Peyer's patch (tissue), 4 donors: Measurements from ENCODE around the gene PTPRA. TPM values are rescaled to one million over a fixed set of nuclear protein-coding genes. Genes with fewer than 3 reads are reported as not detected.

Experiments used
- DNase-seq, 3 donors: peaks; one replicate each; pipeline ENCODE4 v3.0.0-alpha.2; 2017 to 2019
- H3K27ac ChIP-seq, 4 donors: fragments of 200-600 bp; sonication (generic); one replicate each; pipeline ENCODE4 v1.5.1; 2016 to 2019
- H3K27me3 ChIP-seq, 2 donors: fragments of 200-600 bp; sonication (generic); one replicate each; pipeline ENCODE4 v1.5.1; 2019
- H3K36me3 ChIP-seq, 3 donors: fragments of 200-600 bp; sonication (generic); one replicate each; pipeline ENCODE4 v1.5.1; 2016 to 2019
- H3K4me1 ChIP-seq, 4 donors: fragments of 200-600 bp; sonication (generic); one replicate each; pipeline ENCODE4 v1.5.1; 2016 to 2019
- H3K4me3 ChIP-seq, 4 donors: fragments of 200-600 bp; sonication (generic); 1 replicate in 3 of 4; 2 replicates in 1 of 4; pipeline ENCODE4 v1.5.1; 2016 to 2019; ENCODE audit warnings: mild to moderate bottlenecking in 1 of 4
- H3K9me3 ChIP-seq, 4 donors: fragments of 200-600 bp; sonication (generic); one replicate each; pipeline ENCODE4 v1.5.1; 2016 to 2019; ENCODE audit warnings: mild to moderate bottlenecking in 1 of 4
- POLR2A ChIP-seq, 2 donors: fragments of 450-650 bp; IDR thresholded peaks; one replicate each; pipeline ENCODE4 v1.5.1; 2017; ENCODE audit warnings: antibody characterized with exemption in 2 of 2, mild to moderate bottlenecking in 2 of 2, moderate library complexity in 2 of 2
- total RNA-seq, 4 donors: library from RNA; depleted of rRNA; stranded (reverse); fragments of >200 nt; gene quantifications; one replicate each; pipeline ENCODE4 v1.1.0, GENCODE V29; 2016
- TF ChIP-seq, protein P1 (sequence below), 6 experiments: fragments of 450-650 bp in 4 of 6; fragments of 200-600 bp in 2 of 6; sonication (generic) in 1 of 6; IDR thresholded peaks; one replicate each; pipeline ENCODE4 v1.5.1; 2017 to 2019; ENCODE audit warnings: antibody characterized with exemption in 6 of 6, mild to moderate bottlenecking in 3 of 6, moderate library complexity in 1 of 6

PTPRA gene
- total RNA-seq, 4 donors from 2014 or later = 22.8 to 52.8 (median 36.5) TPM

DNA sequence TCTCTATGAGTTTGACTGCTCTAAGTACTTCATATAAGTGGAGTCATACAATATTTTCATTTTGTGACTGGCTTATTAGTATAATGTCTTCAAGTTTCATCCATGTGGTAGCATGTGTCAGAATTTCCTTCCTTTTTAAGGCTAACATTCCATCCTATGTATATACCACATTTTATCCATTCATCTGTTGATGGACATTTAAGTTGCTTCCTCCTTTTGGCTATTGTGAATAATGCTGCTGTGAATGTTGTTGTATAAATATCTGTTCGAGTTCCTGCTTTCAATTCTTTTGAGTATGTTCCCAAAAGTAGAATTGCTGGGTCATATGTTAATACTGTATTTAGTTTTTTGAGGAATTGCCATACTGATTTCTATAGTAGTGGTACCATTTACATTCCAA lies 79.5 kb downstream of the PTPRA start:
- Histone ChIP-seq H3K27ac (no peak overlapping the region), H3K9me3 (no peaks in the 10 kb centered on the region), H3K27me3 (no peaks in the 10 kb centered on the region), H3K4me3 (no peak overlapping the region), H3K36me3 (peaks cover 0 to 15% (median 0%) of the 10 kb centered on the region in 3 donors), H3K4me1 (peaks cover 0 to 4% (median 0%) of the 10 kb centered on the region in 4 donors)
- TF ChIP-seq, protein P1, sequence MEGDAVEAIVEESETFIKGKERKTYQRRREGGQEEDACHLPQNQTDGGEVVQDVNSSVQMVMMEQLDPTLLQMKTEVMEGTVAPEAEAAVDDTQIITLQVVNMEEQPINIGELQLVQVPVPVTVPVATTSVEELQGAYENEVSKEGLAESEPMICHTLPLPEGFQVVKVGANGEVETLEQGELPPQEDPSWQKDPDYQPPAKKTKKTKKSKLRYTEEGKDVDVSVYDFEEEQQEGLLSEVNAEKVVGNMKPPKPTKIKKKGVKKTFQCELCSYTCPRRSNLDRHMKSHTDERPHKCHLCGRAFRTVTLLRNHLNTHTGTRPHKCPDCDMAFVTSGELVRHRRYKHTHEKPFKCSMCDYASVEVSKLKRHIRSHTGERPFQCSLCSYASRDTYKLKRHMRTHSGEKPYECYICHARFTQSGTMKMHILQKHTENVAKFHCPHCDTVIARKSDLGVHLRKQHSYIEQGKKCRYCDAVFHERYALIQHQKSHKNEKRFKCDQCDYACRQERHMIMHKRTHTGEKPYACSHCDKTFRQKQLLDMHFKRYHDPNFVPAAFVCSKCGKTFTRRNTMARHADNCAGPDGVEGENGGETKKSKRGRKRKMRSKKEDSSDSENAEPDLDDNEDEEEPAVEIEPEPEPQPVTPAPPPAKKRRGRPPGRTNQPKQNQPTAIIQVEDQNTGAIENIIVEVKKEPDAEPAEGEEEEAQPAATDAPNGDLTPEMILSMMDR (IDR thresholded peaks at IDR 0.05) = no peak
- TF ChIP-seq POLR2A (IDR thresholded peaks at IDR 0.05) = no peak
- no peak for DNase-seq

DNA sequence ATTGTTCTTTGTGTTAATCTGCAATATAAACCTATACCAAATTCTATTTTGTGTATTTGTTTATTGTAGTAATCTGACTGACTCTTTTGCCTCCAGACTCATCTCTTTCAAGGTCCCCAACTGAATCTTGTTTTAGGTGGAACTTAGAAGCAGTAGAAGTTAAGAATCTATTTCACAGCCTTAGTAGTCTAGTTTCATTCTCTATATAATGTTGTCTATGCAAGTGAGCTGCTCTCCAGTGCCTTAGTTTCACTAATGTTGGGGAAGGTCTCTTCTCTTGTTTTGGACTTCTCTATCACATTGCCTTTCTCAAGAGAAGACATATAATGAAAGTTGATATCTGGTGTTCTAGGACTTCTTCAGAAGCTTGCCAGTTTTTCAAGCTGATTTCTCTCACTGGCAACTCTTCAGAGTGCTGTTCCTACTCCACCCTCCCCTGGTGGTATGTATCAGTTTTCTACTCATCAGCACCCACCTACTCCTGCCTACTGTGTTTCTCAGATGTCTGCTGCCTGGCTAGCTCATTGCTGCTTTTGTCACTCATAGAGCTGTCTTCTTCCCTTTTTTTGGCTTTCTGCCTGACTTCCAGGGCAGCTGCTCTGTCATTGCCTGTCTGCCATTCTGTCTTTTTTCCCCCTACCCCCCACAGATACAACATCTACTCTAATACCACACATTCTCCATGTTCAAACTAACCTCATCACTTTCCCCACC lies 82.1 kb downstream of the PTPRA start:
- Histone ChIP-seq H3K4me3 (no peak overlapping the region), H3K4me1 (peaks cover 0 to 4% (median 0%) of the 10 kb centered on the region in 4 donors), H3K27me3 (no peaks in the 10 kb centered on the region), H3K27ac (no peak overlapping the region), H3K9me3 (no peaks in the 10 kb centered on the region), H3K36me3 (peaks cover 0 to 20% (median 0%) of the 10 kb centered on the region in 3 donors)
- no peak for DNase-seq
- TF ChIP-seq, protein P1 (IDR thresholded peaks at IDR 0.05) = no peak
- no peak for TF ChIP-seq POLR2A (IDR thresholded peaks at IDR 0.05)

DNA sequence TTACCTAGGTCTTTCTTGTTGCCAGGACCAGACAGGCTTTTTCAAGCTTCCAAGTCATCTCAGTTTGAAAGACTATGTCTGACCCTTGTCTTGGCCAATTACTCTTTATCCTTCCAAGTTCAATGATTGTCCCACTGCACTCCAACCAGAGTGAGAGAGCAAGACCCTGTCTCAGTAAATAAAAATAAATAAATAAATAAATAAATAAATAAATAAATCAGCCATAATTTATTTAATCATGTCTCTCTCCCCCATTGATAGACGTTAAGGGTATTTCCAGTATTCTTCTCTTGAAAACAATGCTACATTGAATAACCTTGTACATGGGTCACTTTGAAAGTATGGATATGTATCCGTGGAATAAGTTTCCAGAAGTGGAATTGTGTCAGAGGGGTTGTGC lies 83.2 kb downstream of the PTPRA start:
- H3K36me3 ChIP-seq = peaks cover 0 to 15% (median 0%) of the 10 kb centered on the region in 3 donors
- no peak for DNase-seq
- H3K9me3 ChIP-seq = no peaks in the 10 kb centered on the region
- H3K4me1 ChIP-seq = peaks cover 0 to 4% (median 0%) of the 10 kb centered on the region in 4 donors
- H3K27me3 ChIP-seq = no peaks in the 10 kb centered on the region
- H3K27ac ChIP-seq = no peak overlapping the region
- TF ChIP-seq POLR2A (IDR thresholded peaks at IDR 0.05) = no peak
- TF ChIP-seq, protein P1 (IDR thresholded peaks at IDR 0.05) = no peak
- no peak overlapping the region for H3K4me3 ChIP-seq

DNA sequence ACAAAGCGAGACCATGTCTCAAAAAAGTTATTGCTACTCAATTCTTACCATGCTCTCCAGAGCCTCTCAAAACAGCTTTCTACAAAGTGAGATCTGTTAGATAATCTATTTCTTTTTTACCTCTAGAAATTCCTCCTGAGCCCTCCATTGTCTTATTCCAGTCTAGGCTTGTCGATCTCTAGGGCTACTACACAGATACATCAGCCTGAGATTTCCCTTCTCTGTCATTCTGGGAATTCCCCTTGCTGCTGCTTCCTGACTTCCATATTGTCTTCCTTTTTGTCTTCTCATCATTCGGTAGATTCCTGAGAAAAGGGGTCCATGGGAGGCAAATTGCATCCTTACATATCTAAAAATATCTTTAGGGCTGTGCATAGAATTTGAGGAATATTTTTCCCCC lies 94.6 kb downstream of the PTPRA start:
- Histone ChIP-seq H3K27ac (no peak overlapping the region), H3K4me3 (no peak overlapping the region), H3K9me3 (no peaks in the 10 kb centered on the region), H3K36me3 (peaks cover 0 to 15% (median 0%) of the 10 kb centered on the region in 3 donors), H3K27me3 (no peaks in the 10 kb centered on the region), H3K4me1 (no peaks in the 10 kb centered on the region)
- no peak for DNase-seq
- TF ChIP-seq POLR2A (IDR thresholded peaks at IDR 0.05) = no peak

DNA sequence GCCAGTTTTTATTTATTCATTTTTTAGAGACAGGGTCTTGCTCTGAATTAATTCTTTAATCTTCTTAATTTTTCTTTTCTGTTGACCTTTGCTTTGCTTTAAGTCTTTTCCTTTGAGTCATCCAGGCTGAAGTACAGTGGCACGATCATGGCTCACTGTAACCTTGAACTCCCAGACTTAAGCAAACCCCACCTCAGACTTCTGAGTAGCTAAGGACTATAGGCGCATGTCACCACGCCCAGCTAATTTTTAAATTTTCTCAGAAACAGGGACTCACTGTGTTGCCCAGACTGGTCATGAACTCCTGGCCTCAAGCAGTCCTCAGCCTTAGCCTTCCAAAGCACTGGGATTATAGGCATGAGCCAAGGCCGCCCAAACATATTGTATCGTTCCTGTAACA lies 98.8 kb downstream of the PTPRA start:
- H3K4me3 ChIP-seq = no peak overlapping the region
- no peaks in the 10 kb centered on the region for H3K4me1 ChIP-seq
- H3K36me3 ChIP-seq = no peaks in the 10 kb centered on the region
- no peaks in the 10 kb centered on the region for H3K9me3 ChIP-seq
- TF ChIP-seq POLR2A (IDR thresholded peaks at IDR 0.05) = no peak
- TF ChIP-seq, protein P1 (IDR thresholded peaks at IDR 0.05) = no peak
- DNase-seq = no peak
- no peak overlapping the region for H3K27ac ChIP-seq
- H3K27me3 ChIP-seq = no peaks in the 10 kb centered on the region

DNA sequence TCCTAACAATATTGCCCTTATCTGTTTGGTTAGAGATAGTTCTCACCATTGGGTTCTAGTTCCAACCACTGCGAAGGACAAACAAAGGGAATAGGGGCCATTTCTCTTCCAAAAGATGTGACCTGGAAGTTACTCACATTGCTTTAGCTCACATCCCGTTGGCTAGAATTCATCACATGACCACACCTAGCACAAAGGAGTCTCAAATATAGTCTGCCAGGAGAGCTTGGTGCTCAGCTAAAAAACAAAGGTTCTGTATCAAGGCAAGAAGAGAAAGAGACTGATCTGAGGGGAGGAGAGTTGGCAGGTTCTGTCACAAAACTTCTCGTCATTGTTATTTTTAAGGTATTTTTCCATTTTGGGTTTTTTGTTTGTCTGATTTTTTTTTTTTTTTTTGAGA lies 100.3 kb downstream of the PTPRA start:
- no peak overlapping the region for H3K4me3 ChIP-seq
- H3K36me3 ChIP-seq = no peaks in the 10 kb centered on the region
- no peak for DNase-seq
- no peaks in the 10 kb centered on the region for H3K9me3 ChIP-seq
- no peaks in the 10 kb centered on the region for H3K27me3 ChIP-seq
- no peak overlapping the region for H3K27ac ChIP-seq
- TF ChIP-seq, protein P1 (IDR thresholded peaks at IDR 0.05) = no peak
- TF ChIP-seq POLR2A (IDR thresholded peaks at IDR 0.05) = no peak
- no peaks in the 10 kb centered on the region for H3K4me1 ChIP-seq
